ENCODE measurements around the gene CMTM8. TPM values are rescaled to one million over a fixed set of nuclear protein-coding genes. Genes with fewer than 3 reads are reported as not detected.

Gene CMTM8
- total and polyA plus RNA-seq, 2 of the 8 experiments (the other 6 are each of a cell fraction or from before 2014, with no cell fraction given) = 10.5 to 22.4 TPM

DNA sequence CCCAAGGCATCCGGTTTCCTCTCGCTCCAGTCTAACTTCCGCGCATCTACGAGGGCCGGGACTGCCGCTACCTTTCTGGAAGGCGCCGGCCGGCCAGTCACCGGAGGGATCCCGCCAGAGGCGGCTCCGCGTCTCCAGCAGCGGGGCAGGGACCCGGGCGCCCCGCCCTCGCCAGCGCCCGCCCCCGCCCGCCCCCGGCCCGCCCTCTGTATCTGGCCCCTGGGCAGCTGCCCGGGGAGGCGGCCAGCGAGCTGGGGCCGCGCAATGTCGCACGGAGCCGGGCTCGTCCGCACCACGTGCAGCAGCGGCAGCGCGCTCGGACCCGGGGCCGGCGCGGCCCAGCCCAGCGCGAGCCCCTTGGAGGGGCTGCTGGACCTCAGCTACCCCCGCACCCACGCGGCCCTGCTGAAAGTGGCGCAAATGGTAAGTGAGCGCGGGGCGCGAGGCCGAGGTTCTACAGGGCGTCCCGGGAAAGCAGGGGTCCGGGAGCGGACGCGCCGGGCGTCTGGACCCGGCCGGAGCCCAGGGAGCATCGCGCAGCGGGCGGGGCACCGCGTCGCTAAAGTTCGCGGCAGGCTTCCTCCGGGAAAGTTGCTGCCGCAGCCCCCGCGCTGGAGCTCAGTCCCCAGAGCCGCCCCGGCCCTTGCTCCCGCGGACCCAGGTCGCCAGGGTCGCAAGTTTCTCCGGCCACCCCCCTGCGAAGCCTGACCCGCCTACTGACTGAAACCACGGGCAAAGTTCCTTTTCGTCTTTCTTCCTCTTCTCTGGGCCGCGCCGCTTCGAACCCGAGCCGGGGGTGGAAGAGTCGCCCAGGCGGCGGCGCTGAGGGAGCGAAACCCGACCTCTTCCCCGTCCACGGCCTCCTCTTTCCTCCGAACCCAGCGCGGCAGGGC, 153.4 kb downstream of the CMTM8 start, which contains the start of gene CMTM7 (continued):
- TF ChIP-seq TBP (IDR thresholded peaks at IDR 0.05; ENCODE audit: low read depth, low read length) (0 out of 2 replicates have a peak, but pooled peaks have one; percentile 44), CTBP2 (IDR thresholded peaks at IDR 0.05; ENCODE audit: borderline replicate concordance, insufficient read depth, insufficient read length, low read length) (no peak), RFX5 (IDR thresholded peaks at IDR 0.05; ENCODE audit: borderline replicate concordance, low read depth, low read length) (no peak), RAD21 (IDR thresholded peaks at IDR 0.05 in 1 of 2, conservative IDR thresholded peaks at IDR 0.05 in 1 of 2; ENCODE audit: low read depth in 2 of 2, low read length in 2 of 2) (no peak), KDM4A (IDR thresholded peaks at IDR 0.05; ENCODE audit: low read depth, low read length, severe bottlenecking) (peak; percentile 97), SP2 (IDR thresholded peaks at IDR 0.05; ENCODE audit: low read length) (no peak), SUZ12 (IDR thresholded peaks at IDR 0.05; ENCODE audit: low read length) (peak; percentile 35), SAP30 (IDR thresholded peaks at IDR 0.05; ENCODE audit: insufficient read depth, insufficient replicate concordance, low read length) (no peak), GTF2F1 (IDR thresholded peaks at IDR 0.05; ENCODE audit: borderline replicate concordance, low read depth, low read length) (no peak), CTCF (IDR thresholded peaks at IDR 0.05; ENCODE audit: control extremely low read depth in 1 of 3, insufficient read depth in 1 of 3, low read depth in 1 of 3, low read length in 3 of 3) (no peak), FOSL1 (IDR thresholded peaks at IDR 0.05; ENCODE audit: insufficient read depth, low read depth, low read length) (no peak), CBX8 (IDR thresholded peaks at IDR 0.05; ENCODE audit: borderline replicate concordance, low read depth, low read length) (no peak), TAF7 (optimal IDR thresholded peaks at IDR 0.05; ENCODE audit: borderline replicate concordance, low read depth, low read length) (peak; percentile 35), RBBP5 (IDR thresholded peaks at IDR 0.05; ENCODE audit: borderline replicate concordance, low read depth, low read length) (peak; percentile 74; the same call in 1 of the 2 replicates), HDAC6 (IDR thresholded peaks at IDR 0.05; ENCODE audit: low read depth, low read length) (no peak)
- TF ChIP-seq, protein P1, sequence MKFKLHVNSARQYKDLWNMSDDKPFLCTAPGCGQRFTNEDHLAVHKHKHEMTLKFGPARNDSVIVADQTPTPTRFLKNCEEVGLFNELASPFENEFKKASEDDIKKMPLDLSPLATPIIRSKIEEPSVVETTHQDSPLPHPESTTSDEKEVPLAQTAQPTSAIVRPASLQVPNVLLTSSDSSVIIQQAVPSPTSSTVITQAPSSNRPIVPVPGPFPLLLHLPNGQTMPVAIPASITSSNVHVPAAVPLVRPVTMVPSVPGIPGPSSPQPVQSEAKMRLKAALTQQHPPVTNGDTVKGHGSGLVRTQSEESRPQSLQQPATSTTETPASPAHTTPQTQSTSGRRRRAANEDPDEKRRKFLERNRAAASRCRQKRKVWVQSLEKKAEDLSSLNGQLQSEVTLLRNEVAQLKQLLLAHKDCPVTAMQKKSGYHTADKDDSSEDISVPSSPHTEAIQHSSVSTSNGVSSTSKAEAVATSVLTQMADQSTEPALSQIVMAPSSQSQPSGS (IDR thresholded peaks at IDR 0.05; ENCODE audit: low read length) = no peak
- TF ChIP-seq, protein P2, sequence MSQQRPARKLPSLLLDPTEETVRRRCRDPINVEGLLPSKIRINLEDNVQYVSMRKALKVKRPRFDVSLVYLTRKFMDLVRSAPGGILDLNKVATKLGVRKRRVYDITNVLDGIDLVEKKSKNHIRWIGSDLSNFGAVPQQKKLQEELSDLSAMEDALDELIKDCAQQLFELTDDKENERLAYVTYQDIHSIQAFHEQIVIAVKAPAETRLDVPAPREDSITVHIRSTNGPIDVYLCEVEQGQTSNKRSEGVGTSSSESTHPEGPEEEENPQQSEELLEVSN (IDR thresholded peaks at IDR 0.05) = peak; percentile 67
